GM18873 (cell line): ENCODE data around the gene ARL13B.

Source experiments
- ATAC-seq: cut with Tn5 transposase; IDR thresholded peaks from one replicate; pipeline ENCODE4 v1.9.1; 2021; ENCODE audit warnings: mild to moderate bottlenecking, moderate library complexity, moderate number of reproducible peaks; ENCODE audit not compliant: unreplicated experiment, low FRiP score

Gene ARL13B

GRCh38 chr3:94093151-94093550 lies 113.2 kb downstream of the ARL13B start:
- no peak for ATAC-seq

GRCh38 chr3:94095111-94095510 lies 115.2 kb downstream of the ARL13B start:
- ATAC-seq, result no peak

GRCh38 chr3:94098452-94098851 lies 118.5 kb downstream of the ARL13B start:
- ATAC-seq, result no peak

GRCh38 chr3:94099311-94099710 lies 119.4 kb downstream of the ARL13B start:
- no peak for ATAC-seq

GRCh38 chr3:94101860-94102259 lies 121.9 kb downstream of the ARL13B start:
- no peak for ATAC-seq
